Measurements from ENCODE around the gene CERS3.

GRCh38 chr15:100547961-100548360, 19.2 kb upstream of the CERS3 start:
- TF ChIP-seq CTCF (optimal IDR thresholded peaks at IDR 0.05 in 1 of 3, IDR thresholded peaks at IDR 0.05 in 1 of 3, conservative IDR thresholded peaks at IDR 0.05 in 1 of 3; ENCODE audit: extremely low read depth in 1 of 3, insufficient read depth in 2 of 3, low read length in 3 of 3) (no peak), EZH2 (IDR thresholded peaks at IDR 0.05; ENCODE audit: low read length) (no peak)
